Measurements from ENCODE around the gene VLDLR. TPM values are rescaled to one million over a fixed set of nuclear protein-coding genes. Genes with fewer than 3 reads are reported as not detected.

VLDLR gene
- total RNA-seq, 2 donors from 2014 or later = 6.6 to 16.9 TPM

DNA sequence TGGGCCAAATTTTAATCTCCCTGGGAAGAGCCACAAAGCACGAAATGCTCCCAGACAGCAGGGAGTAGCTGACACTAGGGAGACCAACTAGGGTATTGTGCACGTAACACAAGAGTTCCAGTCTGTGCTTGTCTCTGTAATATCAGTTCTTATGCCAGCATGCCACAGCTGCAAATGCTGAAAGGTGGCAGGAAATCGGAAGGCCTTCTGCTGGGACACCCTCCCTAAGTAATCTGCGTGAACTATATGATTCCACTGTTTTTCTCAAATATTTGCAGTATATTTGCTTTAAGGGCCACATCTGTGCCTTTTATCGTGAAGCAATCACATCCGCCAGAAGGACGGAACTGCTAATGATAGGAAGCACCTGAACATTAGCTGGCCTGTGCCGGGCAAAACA, 12.6 kb downstream of the VLDLR start:
- H3K4me3 ChIP-seq = no peak overlapping the region
- no peak overlapping the region for H3K27ac ChIP-seq
- no peak for DNase-seq (ENCODE audit: low spot score)
- no peak for TF ChIP-seq CTCF (IDR thresholded peaks at IDR 0.05)
- H3K27me3 ChIP-seq (replicated peaks; ENCODE audit: insufficient read depth) = no peaks in the 10 kb centered on the region
- ATAC-seq (ENCODE audit: insufficient number of reproducible peaks, low FRiP score, low read depth) = no peak
- H3K36me3 ChIP-seq = no peaks in the 10 kb centered on the region
- peaks cover 4 to 17% of the 10 kb centered on the region in 2 donors for H3K4me1 ChIP-seq (ENCODE audit: control insufficient read depth in 1 of 2, low read depth in 2 of 2)
- H3K9me3 ChIP-seq = no peaks in the 10 kb centered on the region

- ATAC-seq (ENCODE audit: insufficient number of reproducible peaks, low FRiP score, low read depth) (no peak), DNase-seq (ENCODE audit: low spot score) (no peak)
- Histone ChIP-seq H3K27me3 (replicated peaks; ENCODE audit: insufficient read depth) (no peaks in the 10 kb centered on the region), H3K4me3 (no peak overlapping the region), H3K27ac (no peak overlapping the region), H3K4me1 (ENCODE audit: control insufficient read depth in 1 of 2, low read depth in 2 of 2) (peaks cover 4 to 11% of the 10 kb centered on the region in 2 donors), H3K36me3 (no peaks in the 10 kb centered on the region), H3K9me3 (no peaks in the 10 kb centered on the region)
- no peak for TF ChIP-seq CTCF (IDR thresholded peaks at IDR 0.05)
These were observed 13.2 kb downstream of the VLDLR start for GRCh38 chr9:2634818-2635217.

DNA sequence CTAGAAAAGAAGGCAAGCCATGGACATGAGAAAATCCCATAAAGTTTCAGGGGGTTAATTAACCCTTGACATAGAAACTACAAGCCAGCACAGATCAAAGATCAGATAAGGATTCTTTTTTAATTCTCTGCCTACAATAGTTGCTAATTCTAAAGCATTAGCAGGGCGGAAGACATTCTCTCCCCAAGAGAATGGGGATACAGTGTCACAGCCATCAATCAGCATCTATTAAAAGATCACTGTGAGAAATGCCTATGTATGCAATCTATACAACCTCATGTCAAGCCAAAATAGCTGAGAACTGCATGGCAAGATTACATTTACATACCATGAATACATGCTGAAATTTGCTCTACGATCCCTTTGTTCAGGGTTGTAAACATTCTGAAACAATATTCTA, 14.3 kb downstream of the VLDLR start:
- Histone ChIP-seq H3K36me3 (no peaks in the 10 kb centered on the region), H3K4me3 (no peak overlapping the region), H3K4me1 (ENCODE audit: control insufficient read depth in 1 of 2, low read depth in 2 of 2) (no peaks in the 10 kb centered on the region), H3K27ac (no peak overlapping the region), H3K9me3 (no peaks in the 10 kb centered on the region), H3K27me3 (replicated peaks; ENCODE audit: insufficient read depth) (no peaks in the 10 kb centered on the region)
- TF ChIP-seq CTCF (IDR thresholded peaks at IDR 0.05) = no peak
- DNase-seq (ENCODE audit: low spot score) (no peak), ATAC-seq (ENCODE audit: insufficient number of reproducible peaks, low FRiP score, low read depth) (no peak)

DNA sequence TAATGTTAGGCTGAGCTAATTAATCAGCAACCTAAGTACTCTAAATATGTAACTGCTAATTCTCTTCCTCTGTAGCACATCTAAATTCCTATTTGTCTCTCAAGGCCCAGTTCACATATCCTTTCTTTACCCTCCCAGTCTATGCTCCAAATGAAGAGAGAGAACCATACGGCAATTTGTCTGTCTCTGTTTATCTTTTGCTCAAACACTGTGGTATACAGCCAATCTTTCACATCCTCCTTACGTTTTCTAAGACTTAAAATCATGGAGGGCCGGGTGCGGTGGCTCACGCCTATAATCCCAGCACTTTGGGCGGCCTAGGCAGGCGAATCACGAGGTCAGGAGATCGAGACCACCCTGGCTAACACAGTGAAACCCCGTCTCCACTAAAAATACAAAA, 15.8 kb downstream of the VLDLR start:
- Histone ChIP-seq H3K4me1 (ENCODE audit: control insufficient read depth in 1 of 2, low read depth in 2 of 2) (no peaks in the 10 kb centered on the region), H3K27me3 (replicated peaks; ENCODE audit: insufficient read depth) (no peaks in the 10 kb centered on the region), H3K27ac (no peak overlapping the region), H3K4me3 (no peak overlapping the region), H3K36me3 (peaks cover 8% of the 10 kb centered on the region), H3K9me3 (no peaks in the 10 kb centered on the region)
- TF ChIP-seq CTCF (IDR thresholded peaks at IDR 0.05) = no peak
- DNase-seq (ENCODE audit: low spot score) (no peak), ATAC-seq (ENCODE audit: insufficient number of reproducible peaks, low FRiP score, low read depth) (no peak)

- Histone ChIP-seq H3K4me1 (ENCODE audit: control insufficient read depth in 1 of 2, low read depth in 2 of 2) (no peaks in the 10 kb centered on the region), H3K4me3 (no peak overlapping the region), H3K27ac (no peak overlapping the region), H3K27me3 (replicated peaks; ENCODE audit: insufficient read depth) (no peaks in the 10 kb centered on the region), H3K36me3 (peaks cover 16% of the 10 kb centered on the region), H3K9me3 (no peaks in the 10 kb centered on the region)
- no peak for TF ChIP-seq CTCF (IDR thresholded peaks at IDR 0.05)
- DNase-seq (ENCODE audit: low spot score) (no peak), ATAC-seq (ENCODE audit: insufficient number of reproducible peaks, low FRiP score, low read depth) (no peak)
These were observed 17.5 kb downstream of the VLDLR start for GRCh38 chr9:2638871-2639673.
